Ovary (tissue), 3 donors: Measurements from ENCODE around the gene HOXA5.

ENCODE experiments used
- CTCF ChIP-seq, 3 donors: fragments of 450-650 bp in 2 of 3; fragments of 200-600 bp in 1 of 3; IDR thresholded peaks; one replicate each; pipeline versions ENCODE4 v1.5.1 to v1.8.0; 2016 to 2022; ENCODE audit warnings: antibody characterized with exemption in 3 of 3, mild to moderate bottlenecking in 1 of 3
- EP300 ChIP-seq: sonication (generic); formaldehyde crosslinking; IDR thresholded peaks from one replicate; pipeline ENCODE4 v1.6.1; 2017; ENCODE audit warnings: antibody characterized with exemption
- POLR2A ChIP-seq: fragments of 450-650 bp; IDR thresholded peaks from one replicate; pipeline ENCODE4 v1.6.1; 2017; ENCODE audit warnings: antibody characterized with exemption, mild to moderate bottlenecking, moderate library complexity
- donor health status: DM: no; HTN: no; CAD: no.

GRCh38 chr7:27103489-27104226 is 39.8 kb downstream of the HOXA5 start:
- TF ChIP-seq CTCF (IDR thresholded peaks at IDR 0.05) (no peak), POLR2A (no peak), EP300 (no peak)
